K562 (cell line): Measurements from ENCODE around the gene MCM9. TPM values are rescaled to one million over a fixed set of nuclear protein-coding genes. Genes with fewer than 3 reads are reported as not detected.
A peak's percentile ranks its signal among the peaks of the same experiment; 100 is the strongest.

Experiments
- CBX3 ChIP-seq, 2 experiments: IDR thresholded peaks; 1 replicate in 1 of 2; 2 replicates in 1 of 2; pipeline ENCODE4 v1.6.1; 2012; ENCODE audit warnings: inconsistent platforms in 2 of 2, low read length in 2 of 2, borderline replicate concordance in 1 of 2, control low read depth in 1 of 2
- CBX5 ChIP-seq: IDR thresholded peaks from 2 replicates; pipeline ENCODE4 v1.6.1; 2014; ENCODE audit warnings: low read depth, borderline replicate concordance
- GATA2 ChIP-seq: sonication (generic); formaldehyde crosslinking; IDR thresholded peaks from 2 replicates; pipeline ENCODE4 v1.4.0; 2020; ENCODE audit warnings: mild to moderate bottlenecking, missing genetic modification reagents
- IRF1 ChIP-seq: sonication (generic); formaldehyde crosslinking; IDR thresholded peaks from 2 replicates; pipeline ENCODE4 v1.8.0; 2022; ENCODE audit warnings: missing genetic modification reagents, mild to moderate bottlenecking, borderline replicate concordance
- IRF2 ChIP-seq: sonication (generic); formaldehyde crosslinking; IDR thresholded peaks from 2 replicates; pipeline ENCODE4 v1.8.1; 2022; ENCODE audit warnings: mild to moderate bottlenecking, missing genetic modification reagents
- KHSRP ChIP-seq: fragments of 450-650 bp; IDR thresholded peaks from 2 replicates; pipeline ENCODE4 v1.6.1; 2017
- MAFF ChIP-seq: IDR thresholded peaks from 2 replicates; pipeline ENCODE4 v1.6.1; 2012; ENCODE audit warnings: low read length, improper control_type of control experiment
- MXI1 ChIP-seq: IDR thresholded peaks from 2 replicates; pipeline ENCODE4 v1.6.1; 2011; ENCODE audit warnings: low read depth, mild to moderate bottlenecking, improper control_type of control experiment, low read length
- PHF8 ChIP-seq: fragments of 200-600 bp; sonication (generic); IDR thresholded peaks from 2 replicates; pipeline ENCODE4 v1.6.1; 2012; ENCODE audit warnings: mixed run types, mild to moderate bottlenecking, inconsistent platforms, low read length, moderate library complexity, borderline replicate concordance
- SMAD3 ChIP-seq: fragments of 450-650 bp; formaldehyde crosslinking; conservative IDR thresholded peaks from 2 replicates; pipeline ENCODE4 v1.4.0; 2020; ENCODE audit warnings: mild to moderate bottlenecking
- TBP ChIP-seq: optimal IDR thresholded peaks from 2 replicates; pipeline ENCODE3; 2011; ENCODE audit warnings: low read depth, low read length, improper control_type of control experiment
- USF2 ChIP-seq: sonication (generic); formaldehyde crosslinking; IDR thresholded peaks from 2 replicates; pipeline ENCODE4 v1.5.0; 2020; ENCODE audit warnings: missing genetic modification reagents
- ZBTB43 ChIP-seq: sonication (generic); formaldehyde crosslinking; IDR thresholded peaks from 2 replicates; pipeline ENCODE4 v1.8.0; 2023; ENCODE audit warnings: mild to moderate bottlenecking, missing genetic modification reagents
- ZBTB49 ChIP-seq: sonication (generic); formaldehyde crosslinking; IDR thresholded peaks from 2 replicates; pipeline ENCODE4 v1.8.0; 2022; ENCODE audit warnings: missing genetic modification reagents, mild to moderate bottlenecking, borderline replicate concordance
- ZMIZ1 ChIP-seq, 2 experiments: fragments of 150-350 bp in 1 of 2; IDR thresholded peaks; 2 replicates each; pipeline ENCODE4 v1.6.1; 2012 to 2016; ENCODE audit warnings: low read depth in 2 of 2, low read length in 2 of 2, mild to moderate bottlenecking in 1 of 2, moderate library complexity in 1 of 2
- ZNF124 ChIP-seq: sonication (generic); formaldehyde crosslinking; IDR thresholded peaks from 2 replicates; pipeline ENCODE4 v1.8.1; 2022; ENCODE audit warnings: missing genetic modification reagents
- ZNF184 ChIP-seq: sonication (generic); formaldehyde crosslinking; IDR thresholded peaks from 2 replicates; pipeline ENCODE4 v1.5.0; 2020; ENCODE audit warnings: missing genetic modification reagents
- ZNF212 ChIP-seq: fragments of 450-650 bp; formaldehyde crosslinking; IDR thresholded peaks from 2 replicates; pipeline ENCODE4 v1.4.0; 2020; ENCODE audit warnings: mild to moderate bottlenecking
- ZNF766 ChIP-seq: fragments of 200-800 bp; sonication (Bioruptor generic); conservative IDR thresholded peaks from 2 replicates; pipeline ENCODE4 v1.6.1; 2016; ENCODE audit warnings: missing genetic modification characterization, missing compliant biosample characterization
- ZNF79 ChIP-seq: fragments of 250-450 bp; sonication (Bioruptor Pico); IDR thresholded peaks from 2 replicates; pipeline ENCODE4 v1.4.0; 2020; ENCODE audit warnings: low read depth, mild to moderate bottlenecking, moderate library complexity
- polyA plus RNA-seq, 8 experiments: library from polyadenylated mRNA; depleted of rRNA in 4 of 8; stranded (reverse) in 5 of 8; unstranded in 3 of 8; fragments of >200 nt; fragmentation: Nextera tagmentation in 2 of 8; fragmentation: Illumina TruSeq in 1 of 8; extraction: Ambion mirVana in 2 of 8; extraction: Trizol in 1 of 8; gene quantifications; 2 replicates each; pipeline versions ENCODE4 v1.2.1 to v1.2.3, GENCODE V29; 2011 to 2014; ENCODE audit warnings: inconsistent platforms in 1 of 8, missing spikeins in 1 of 8
- total RNA-seq, 7 experiments: library from RNA; depleted of rRNA in 6 of 7; stranded (reverse); fragments of >200 nt in 6 of 7; fragmentation: Illumina TruSeq in 2 of 7; extraction: Trizol in 2 of 7; gene quantifications; 2 replicates each; pipeline versions ENCODE4 v1.2.1 to v1.2.3, GENCODE V29; 2011 to 2021; ENCODE audit warnings: low replicate concordance in 1 of 7

Gene MCM9
- total and polyA plus RNA-seq, 9 of the 15 experiments (the other 6 are each of a cell fraction or from before 2014, with no cell fraction given): 4.8 to 16.7 (median 11.6) TPM

GRCh38 chr6:118935978-118936703 lies 1.2 kb upstream of the MCM9 start (continued):
- TF ChIP-seq IRF1 (no peak), USF2 (CRISPR knock-in tag) (no peak), CBX5 (no peak), IRF2 (CRISPR knock-in tag) (no peak), SMAD3 (CRISPR knock-in tag) (no peak), KHSRP (no peak), ZBTB49 (no peak), GATA2 (CRISPR knock-in tag) (no peak), ZMIZ1 (IDR thresholded peaks at IDR 0.05; ENCODE audit: low read depth in 2 of 2, low read length in 2 of 2) (no peak), ZNF212 (CRISPR knock-in tag) (no peak), ZBTB43 (CRISPR knock-in tag) (no peak), CBX3 (IDR thresholded peaks at IDR 0.05; ENCODE audit: borderline replicate concordance in 1 of 2, low read length in 2 of 2) (peak in 1 of 2 experiments; percentile 70; a peak in 1 of 3 replicates), TBP (no peak), ZNF124 (no peak), ZNF79 (no peak), PHF8 (no peak), ZNF184 (CRISPR knock-in tag) (no peak), MAFF (no peak), MXI1 (no peak), ZNF766 (CRISPR knock-in tag) (peak; percentile 96)
